AG08395 (cell line): ENCODE data around the gene SMAD7.

Source experiments
- DNase-seq: peaks from one replicate; pipeline ENCODE4 v3.0.0; 2012; ENCODE audit warnings: mixed read lengths, low spot score

The SMAD7 gene

GRCh38 chr18:48914581-48915251 lies 36.0 kb downstream of the SMAD7 start:
- DNase-seq, result no peak

GRCh38 chr18:48913775-48914174 lies 37.0 kb downstream of the SMAD7 start:
- DNase-seq, result no peak

GRCh38 chr18:48913201-48913600 lies 37.6 kb downstream of the SMAD7 start:
- no peak for DNase-seq

GRCh38 chr18:48910972-48911545 lies 39.7 kb downstream of the SMAD7 start:
- DNase-seq, result no peak

- DNase-seq, result no peak
These were observed 41.0 kb downstream of the SMAD7 start for GRCh38 chr18:48909721-48910120.

GRCh38 chr18:48908916-48909315 lies 41.8 kb downstream of the SMAD7 start:
- no peak for DNase-seq

GRCh38 chr18:48905513-48905912 lies 45.3 kb downstream of the SMAD7 start:
- DNase-seq, result no peak

- no peak for DNase-seq
These were observed 45.8 kb downstream of the SMAD7 start for GRCh38 chr18:48904847-48905394.

GRCh38 chr18:48904091-48904490 lies 46.7 kb downstream of the SMAD7 start:
- DNase-seq, result no peak

GRCh38 chr18:48902856-48903601 lies 47.7 kb downstream of the SMAD7 start:
- peak; percentile 60 for DNase-seq

- DNase-seq, result peak; percentile 94
These were observed 48.5 kb downstream of the SMAD7 start for GRCh38 chr18:48902023-48902855.

- no peak for DNase-seq
These were observed 49.4 kb downstream of the SMAD7 start for GRCh38 chr18:48901145-48902022.

- DNase-seq, result no peak
These were observed 50.3 kb downstream of the SMAD7 start for GRCh38 chr18:48900469-48900868.

- no peak for DNase-seq
These were observed 51.1 kb downstream of the SMAD7 start for GRCh38 chr18:48899558-48900174.

- no peak for DNase-seq
These were observed 52.2 kb downstream of the SMAD7 start for GRCh38 chr18:48898521-48898920.

- DNase-seq, result no peak
These were observed 53.2 kb downstream of the SMAD7 start for GRCh38 chr18:48897531-48897930.

GRCh38 chr18:48896875-48897511 lies 53.8 kb downstream of the SMAD7 start:
- no peak for DNase-seq

GRCh38 chr18:48896326-48896874 lies 54.4 kb downstream of the SMAD7 start:
- no peak for DNase-seq

GRCh38 chr18:48894799-48895346 lies 55.9 kb downstream of the SMAD7 start:
- DNase-seq, result no peak
